A549 (cell line): Measurements from ENCODE around the gene KIFBP.

ENCODE experiments used
- CBX2 ChIP-seq: fragments of 200-600 bp; sonication (generic); IDR thresholded peaks from 2 replicates; pipeline ENCODE4 v1.6.1; 2016; ENCODE audit warnings: low read depth, mild to moderate bottlenecking, borderline replicate concordance
- CEBPB ChIP-seq, 2 experiments: fragments of >200 bp in 1 of 2; sonication (Bioruptor Twin) in 1 of 2; formaldehyde crosslinking in 1 of 2; IDR thresholded peaks; 2 replicates each; pipeline ENCODE4 v1.6.1; 2012 to 2016
- CHD2 ChIP-seq: fragments of 150-350 bp; IDR thresholded peaks from 2 replicates; pipeline ENCODE4 v1.6.1; 2014; ENCODE audit warnings: low read length; ENCODE audit not compliant: partially characterized antibody
- CHD4 ChIP-seq: fragments of 200-600 bp; sonication (generic); IDR thresholded peaks from 2 replicates; pipeline ENCODE4 v1.6.1; 2016; ENCODE audit warnings: antibody characterized with exemption, mild to moderate bottlenecking, borderline replicate concordance
- CTCF ChIP-seq: fragments of >200 bp; sonication (Bioruptor Twin); formaldehyde crosslinking; IDR thresholded peaks from 3 replicates; pipeline ENCODE4 v1.5.1; 2016
- HEYL ChIP-seq: fragments of 250-450 bp; sonication (Bioruptor Pico); IDR thresholded peaks from 2 replicates; pipeline ENCODE4 v1.8.0; 2021; ENCODE audit warnings: mild to moderate bottlenecking, moderate library complexity
- MAFK ChIP-seq: fragments of 450-650 bp; IDR thresholded peaks from 2 replicates; pipeline ENCODE4 v1.6.1; 2014; ENCODE audit not compliant: partially characterized antibody
- MAX ChIP-seq: IDR thresholded peaks from 2 replicates; pipeline ENCODE4 v1.6.1; 2012
- POLR2A ChIP-seq: IDR thresholded peaks from 2 replicates; pipeline ENCODE4 v1.6.1; 2012; ENCODE audit warnings: mild to moderate bottlenecking, low read length
- RFX5 ChIP-seq: fragments of 450-650 bp; IDR thresholded peaks from 2 replicates; pipeline ENCODE4 v1.7.1; 2014; ENCODE audit warnings: antibody characterized with exemption, mild to moderate bottlenecking, moderate library complexity
- SMC3 ChIP-seq: fragments of >200 bp; sonication (Bioruptor Twin); formaldehyde crosslinking; IDR thresholded peaks from 3 replicates; pipeline ENCODE4 v1.6.1; 2018; ENCODE audit warnings: inconsistent platforms
- TF ChIP-seq, protein P1 (sequence below): IDR thresholded peaks from 2 replicates; pipeline ENCODE4 v1.6.1; 2012
- TF ChIP-seq, protein P2 (sequence below): fragments of 200-600 bp; sonication (generic); IDR thresholded peaks from 2 replicates; pipeline ENCODE4 v1.6.1; 2016; ENCODE audit warnings: antibody characterized with exemption, mild to moderate bottlenecking, moderate library complexity

GRCh38 chr10:69005704-69006485, 17.3 kb downstream of the KIFBP start:
- no peak for TF ChIP-seq POLR2A
- no peak for TF ChIP-seq MAX
- TF ChIP-seq, protein P1, sequence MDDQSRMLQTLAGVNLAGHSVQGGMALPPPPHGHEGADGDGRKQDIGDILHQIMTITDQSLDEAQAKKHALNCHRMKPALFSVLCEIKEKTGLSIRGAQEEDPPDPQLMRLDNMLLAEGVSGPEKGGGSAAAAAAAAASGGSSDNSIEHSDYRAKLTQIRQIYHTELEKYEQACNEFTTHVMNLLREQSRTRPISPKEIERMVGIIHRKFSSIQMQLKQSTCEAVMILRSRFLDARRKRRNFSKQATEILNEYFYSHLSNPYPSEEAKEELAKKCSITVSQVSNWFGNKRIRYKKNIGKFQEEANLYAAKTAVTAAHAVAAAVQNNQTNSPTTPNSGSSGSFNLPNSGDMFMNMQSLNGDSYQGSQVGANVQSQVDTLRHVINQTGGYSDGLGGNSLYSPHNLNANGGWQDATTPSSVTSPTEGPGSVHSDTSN: no peak
- TF ChIP-seq CTCF: no peak
- TF ChIP-seq, protein P2, sequence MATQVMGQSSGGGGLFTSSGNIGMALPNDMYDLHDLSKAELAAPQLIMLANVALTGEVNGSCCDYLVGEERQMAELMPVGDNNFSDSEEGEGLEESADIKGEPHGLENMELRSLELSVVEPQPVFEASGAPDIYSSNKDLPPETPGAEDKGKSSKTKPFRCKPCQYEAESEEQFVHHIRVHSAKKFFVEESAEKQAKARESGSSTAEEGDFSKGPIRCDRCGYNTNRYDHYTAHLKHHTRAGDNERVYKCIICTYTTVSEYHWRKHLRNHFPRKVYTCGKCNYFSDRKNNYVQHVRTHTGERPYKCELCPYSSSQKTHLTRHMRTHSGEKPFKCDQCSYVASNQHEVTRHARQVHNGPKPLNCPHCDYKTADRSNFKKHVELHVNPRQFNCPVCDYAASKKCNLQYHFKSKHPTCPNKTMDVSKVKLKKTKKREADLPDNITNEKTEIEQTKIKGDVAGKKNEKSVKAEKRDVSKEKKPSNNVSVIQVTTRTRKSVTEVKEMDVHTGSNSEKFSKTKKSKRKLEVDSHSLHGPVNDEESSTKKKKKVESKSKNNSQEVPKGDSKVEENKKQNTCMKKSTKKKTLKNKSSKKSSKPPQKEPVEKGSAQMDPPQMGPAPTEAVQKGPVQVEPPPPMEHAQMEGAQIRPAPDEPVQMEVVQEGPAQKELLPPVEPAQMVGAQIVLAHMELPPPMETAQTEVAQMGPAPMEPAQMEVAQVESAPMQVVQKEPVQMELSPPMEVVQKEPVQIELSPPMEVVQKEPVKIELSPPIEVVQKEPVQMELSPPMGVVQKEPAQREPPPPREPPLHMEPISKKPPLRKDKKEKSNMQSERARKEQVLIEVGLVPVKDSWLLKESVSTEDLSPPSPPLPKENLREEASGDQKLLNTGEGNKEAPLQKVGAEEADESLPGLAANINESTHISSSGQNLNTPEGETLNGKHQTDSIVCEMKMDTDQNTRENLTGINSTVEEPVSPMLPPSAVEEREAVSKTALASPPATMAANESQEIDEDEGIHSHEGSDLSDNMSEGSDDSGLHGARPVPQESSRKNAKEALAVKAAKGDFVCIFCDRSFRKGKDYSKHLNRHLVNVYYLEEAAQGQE: no peak
- no peak for TF ChIP-seq MAFK
- no peak for TF ChIP-seq SMC3
- TF ChIP-seq CHD4: no peak
- TF ChIP-seq CEBPB (IDR thresholded peaks at IDR 0.05): no peak
- TF ChIP-seq CBX2: no peak
- no peak for TF ChIP-seq HEYL (CRISPR knock-in tag)
- TF ChIP-seq RFX5: no peak
- no peak for TF ChIP-seq CHD2
